Fibroblast of skin of back (primary cell): Measurements from ENCODE around the gene CPED1.

ENCODE experiments used
- DNase-seq: peaks from one replicate; pipeline ENCODE4 v3.0.0-alpha.2; 2013

CPED1 gene

DNA sequence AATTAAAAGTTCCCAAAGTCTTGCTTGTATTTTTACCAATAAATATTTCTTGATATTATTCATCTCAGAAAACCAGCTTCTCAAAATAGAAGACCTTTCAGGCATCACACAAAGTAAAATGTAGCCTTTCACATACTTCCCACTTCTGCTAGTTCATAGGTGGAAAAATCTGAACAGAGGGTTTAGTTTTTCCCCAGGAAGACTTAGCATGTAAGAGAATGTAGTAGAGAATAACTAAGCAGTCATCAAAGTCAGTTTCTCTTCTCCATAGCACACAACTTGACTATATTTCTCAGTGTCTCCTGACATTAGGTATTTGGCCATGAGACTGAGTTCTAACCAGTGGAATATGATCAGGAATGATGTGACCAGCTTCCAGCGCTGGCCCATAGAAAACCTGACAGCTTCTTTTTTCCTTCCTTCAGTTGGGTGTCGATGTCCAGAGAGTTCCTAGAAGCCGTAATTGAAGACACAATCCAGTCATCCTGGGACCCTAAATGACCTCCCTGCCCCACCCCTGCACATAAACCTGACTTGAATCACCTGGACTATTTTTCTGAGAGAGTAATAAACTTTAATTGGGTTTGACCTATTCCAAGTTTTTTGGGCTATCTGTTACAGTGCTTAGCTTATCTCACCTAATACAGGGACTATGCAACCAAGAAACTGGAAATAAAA, 272.8 kb downstream of the CPED1 start:
- DNase-seq: no peak

DNA sequence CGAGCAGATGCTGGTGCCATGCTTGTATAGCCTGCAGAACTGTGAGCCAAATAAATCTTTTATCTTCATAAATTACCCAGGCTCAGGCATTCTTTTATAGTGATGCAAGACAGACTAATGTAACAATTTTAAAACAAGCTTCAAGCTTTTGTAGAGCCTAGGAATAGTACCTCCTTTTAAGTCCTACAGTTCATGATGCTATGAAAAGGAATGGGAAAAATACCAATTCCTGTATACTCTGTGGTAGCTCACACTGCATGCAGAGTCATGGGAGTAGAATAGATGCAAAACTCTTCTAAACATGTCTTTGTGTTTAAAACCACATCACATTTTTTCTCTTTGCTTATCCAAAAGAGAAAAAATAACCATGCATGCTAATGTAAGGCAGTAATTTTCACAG, 273.7 kb downstream of the CPED1 start:
- DNase-seq: peak; percentile 29

DNA sequence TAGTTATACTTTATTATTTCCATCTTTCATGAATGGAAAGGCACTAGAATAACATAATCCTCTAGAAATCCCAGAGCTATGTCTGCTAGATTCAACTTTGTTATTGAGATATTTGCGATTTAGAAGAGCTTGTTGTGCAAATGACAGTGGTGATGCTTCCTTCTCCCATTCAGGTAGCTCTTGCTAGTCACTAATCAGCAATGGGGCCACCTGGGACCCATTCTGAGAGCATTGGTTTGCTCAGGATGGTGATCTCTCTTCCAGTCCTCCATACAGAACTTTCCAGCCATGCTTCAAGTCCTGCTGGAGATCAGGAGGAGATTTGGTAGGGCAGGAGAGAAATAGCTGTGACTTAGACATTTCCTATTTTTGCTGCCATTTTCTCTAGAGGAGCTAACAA, 274.5 kb downstream of the CPED1 start:
- DNase-seq: no peak

DNA sequence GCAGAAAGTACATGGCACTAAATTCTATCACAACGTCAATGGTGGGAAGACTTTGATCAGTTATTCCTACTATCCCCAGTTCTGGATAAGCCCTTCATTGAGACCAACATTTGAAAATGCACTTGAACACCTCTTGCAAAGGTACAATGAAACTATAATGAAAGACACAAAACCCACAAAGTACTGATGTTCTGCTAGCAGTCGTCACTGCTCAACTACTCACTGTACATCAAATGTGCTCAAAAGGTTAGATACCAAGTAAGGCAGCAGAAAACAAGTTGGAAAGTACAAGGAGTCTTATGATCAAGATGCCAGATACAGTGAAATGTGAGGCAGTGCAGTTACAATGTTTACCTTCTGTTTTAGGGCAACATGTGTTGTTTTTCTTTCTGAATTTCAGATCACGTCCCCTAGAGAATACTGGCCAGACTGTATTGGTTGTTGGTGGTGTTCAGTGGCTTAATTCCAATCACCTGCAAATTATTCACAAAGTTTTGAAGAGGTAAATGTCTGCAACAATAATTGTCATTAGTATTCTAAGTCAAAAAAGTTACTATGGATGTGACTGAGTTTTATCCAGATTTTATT, 277.9 kb downstream of the CPED1 start:
- DNase-seq: no peak

DNA sequence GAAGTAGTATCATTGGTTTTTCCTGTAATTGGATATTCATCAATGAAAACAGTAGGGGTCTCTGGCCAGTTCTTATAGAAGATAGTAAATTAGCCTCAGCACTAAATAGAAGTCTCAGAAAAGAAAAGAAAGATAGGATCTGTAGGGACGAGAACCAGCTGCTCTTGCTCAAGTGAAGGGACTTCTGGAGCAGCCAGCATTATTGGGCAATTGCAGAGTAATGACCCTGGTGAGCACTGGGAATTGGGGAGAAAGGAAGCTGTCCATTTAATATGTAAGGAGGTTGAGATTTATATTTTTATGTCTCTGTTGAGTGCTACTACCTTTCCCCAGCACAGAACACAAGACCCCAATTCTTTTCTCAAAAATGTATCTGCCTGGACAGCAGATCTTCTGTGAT, 279.1 kb downstream of the CPED1 start:
- DNase-seq: no peak

DNA sequence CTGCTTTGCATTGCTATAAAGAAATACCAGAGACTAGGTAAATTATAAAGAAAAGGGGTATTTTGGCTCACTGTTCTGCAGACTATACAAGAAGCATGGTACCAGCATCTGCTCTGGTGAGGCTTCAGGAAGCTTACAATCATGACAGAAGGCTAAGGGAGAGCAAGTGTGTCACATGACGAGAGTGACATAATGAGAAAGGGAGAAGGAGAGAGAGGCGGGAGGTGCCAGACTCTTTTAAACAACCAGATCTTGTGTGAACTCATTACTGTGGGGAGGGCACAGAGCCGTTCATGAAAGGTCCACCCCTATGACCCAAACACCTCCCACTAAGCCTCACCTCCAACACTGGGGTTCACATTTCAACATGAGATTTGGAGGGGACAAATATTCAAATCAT, 281.3 kb downstream of the CPED1 start:
- DNase-seq: no peak

DNA sequence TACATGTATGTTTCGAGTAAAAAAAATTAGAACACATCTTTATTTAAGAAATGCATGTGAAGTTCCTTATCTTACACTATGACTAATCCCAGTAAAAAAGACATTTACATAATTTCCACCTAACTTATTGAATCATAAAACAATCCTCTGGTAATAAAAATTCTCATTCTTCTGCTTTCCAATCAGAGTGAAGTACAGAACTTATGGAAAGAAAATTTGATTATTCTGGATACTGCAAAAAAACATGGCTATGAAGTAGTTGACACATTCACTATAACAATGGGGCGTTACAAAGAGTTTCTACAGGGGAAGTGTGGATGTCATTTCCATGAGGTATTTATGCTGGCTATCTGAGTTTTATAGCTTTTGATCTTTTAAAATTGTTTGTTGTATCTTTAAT, 282.6 kb downstream of the CPED1 start:
- DNase-seq: no peak

DNA sequence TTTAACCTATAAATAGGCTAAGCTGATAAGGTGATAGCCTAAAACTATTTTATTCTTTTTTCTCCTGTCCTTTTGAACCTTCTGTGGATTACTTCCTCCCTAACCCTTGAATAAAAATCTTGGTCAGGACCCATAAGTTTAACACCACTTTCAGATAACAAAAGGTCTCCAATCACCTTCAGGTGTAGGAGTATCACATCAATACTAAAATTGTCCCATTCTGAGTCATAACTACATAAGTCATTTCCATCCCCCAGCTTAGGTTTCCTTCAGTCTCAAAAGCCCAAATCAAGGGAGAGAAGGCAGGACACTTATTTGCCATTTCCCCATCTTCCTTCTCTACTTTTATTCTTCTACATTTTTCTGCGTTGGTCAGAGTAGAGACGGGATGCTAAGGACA, 283.4 kb downstream of the CPED1 start:
- DNase-seq: no peak

DNA sequence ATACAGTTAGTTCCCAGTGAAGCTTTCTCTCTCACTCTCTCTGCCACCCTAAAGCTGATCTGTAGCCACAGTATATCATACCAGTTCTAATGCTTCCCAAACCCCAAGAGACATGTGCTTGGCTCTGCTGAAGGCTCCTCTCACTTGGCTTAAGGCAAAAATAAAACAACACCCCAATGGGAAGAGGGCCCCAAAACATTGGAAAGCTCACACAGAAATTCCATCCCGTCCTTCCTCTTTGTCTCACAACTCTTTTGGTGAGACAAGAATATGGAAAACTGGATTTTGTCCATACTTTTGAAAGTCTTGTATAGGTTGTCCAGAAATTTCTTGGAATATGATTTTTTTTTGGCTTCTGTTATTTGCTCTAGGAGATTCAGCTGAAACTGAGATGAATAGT, 284.2 kb downstream of the CPED1 start:
- no peak for DNase-seq

DNA sequence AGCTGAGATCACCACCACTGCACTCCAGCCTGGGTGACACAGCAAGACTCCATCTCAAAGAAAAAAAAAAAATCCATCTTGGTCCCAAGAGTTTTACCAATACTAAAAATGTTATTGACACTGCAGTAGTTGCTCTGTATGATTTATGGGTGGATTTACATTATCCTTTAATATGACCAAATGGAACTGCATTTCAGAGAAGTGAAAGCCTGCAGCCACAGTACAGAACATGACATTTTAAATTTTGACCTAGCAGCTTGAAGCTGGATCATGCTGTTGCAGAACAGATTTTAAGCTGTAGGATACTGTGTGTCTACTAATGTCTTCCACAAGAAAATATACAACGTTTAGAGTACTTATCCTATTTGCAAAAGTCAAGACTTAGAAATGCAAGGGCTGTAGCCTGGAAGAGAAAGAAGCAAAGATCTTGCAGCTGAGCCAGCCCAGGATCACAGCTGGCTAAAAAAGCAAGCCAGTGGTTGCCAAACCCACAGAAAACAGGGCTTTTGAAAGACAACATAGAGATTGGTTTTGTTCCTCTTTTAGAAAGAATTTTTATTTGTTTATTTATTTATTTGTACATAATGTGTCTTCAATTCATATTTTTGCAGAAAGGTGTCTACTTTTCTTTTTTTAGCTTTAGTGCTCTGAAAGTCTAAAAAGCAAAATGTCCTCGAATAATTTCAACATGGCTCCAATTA, 285.1 kb downstream of the CPED1 start:
- no peak for DNase-seq

DNA sequence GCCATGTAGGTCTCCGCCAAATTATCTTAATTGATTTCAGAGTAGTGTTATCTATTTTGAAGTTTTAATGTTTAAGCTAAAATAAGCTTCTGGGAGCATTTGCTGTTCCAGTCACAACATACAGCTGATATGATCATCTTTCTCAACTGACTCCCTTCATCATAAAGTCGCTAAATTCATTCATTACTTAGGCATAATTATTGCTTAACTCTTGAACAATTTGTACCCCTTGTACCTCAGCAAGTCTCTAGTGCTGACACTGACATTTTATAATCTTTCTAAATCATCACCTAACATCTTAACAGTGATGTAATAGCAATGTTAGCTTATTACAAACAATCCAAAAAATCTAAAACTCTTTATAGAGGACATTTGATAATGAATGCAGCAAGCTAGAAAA, 286.0 kb downstream of the CPED1 start:
- DNase-seq: no peak

DNA sequence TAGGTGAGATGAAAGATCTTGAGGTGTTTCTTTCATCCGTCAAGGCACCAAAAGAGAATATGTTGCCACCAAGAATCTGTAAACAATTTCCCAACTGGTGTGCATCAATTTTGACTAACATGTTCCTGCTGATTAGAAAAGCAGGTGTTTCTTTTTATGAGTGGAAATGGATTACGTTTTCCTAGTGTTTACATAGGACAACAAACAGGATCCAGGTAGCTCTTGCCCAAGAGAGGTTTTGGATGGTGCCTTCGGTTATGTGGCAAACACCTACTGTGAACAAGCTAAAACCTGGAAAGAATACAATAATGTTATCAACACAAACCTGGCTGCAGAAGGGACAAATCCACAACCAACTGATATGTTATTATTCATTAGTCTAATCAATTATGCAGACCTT, 286.7 kb downstream of the CPED1 start:
- DNase-seq: no peak

DNA sequence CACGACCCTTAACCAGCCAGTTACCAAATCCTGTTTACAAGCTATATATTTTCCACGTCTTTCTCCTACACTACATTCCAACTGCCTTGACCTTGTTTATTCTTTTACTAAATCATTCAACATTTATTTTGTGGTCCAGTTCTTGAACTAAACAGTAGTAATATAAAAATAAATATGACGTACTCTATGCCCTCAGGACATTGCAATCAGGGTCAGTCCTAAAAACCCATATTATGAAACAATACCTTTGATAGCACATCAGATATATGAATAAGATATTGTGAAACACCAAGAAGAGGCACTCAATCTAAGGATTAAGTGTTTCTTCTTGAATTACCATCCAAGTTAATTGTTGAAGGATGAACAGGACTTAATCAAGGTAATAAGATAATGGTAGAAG, 287.8 kb downstream of the CPED1 start:
- DNase-seq: no peak

DNA sequence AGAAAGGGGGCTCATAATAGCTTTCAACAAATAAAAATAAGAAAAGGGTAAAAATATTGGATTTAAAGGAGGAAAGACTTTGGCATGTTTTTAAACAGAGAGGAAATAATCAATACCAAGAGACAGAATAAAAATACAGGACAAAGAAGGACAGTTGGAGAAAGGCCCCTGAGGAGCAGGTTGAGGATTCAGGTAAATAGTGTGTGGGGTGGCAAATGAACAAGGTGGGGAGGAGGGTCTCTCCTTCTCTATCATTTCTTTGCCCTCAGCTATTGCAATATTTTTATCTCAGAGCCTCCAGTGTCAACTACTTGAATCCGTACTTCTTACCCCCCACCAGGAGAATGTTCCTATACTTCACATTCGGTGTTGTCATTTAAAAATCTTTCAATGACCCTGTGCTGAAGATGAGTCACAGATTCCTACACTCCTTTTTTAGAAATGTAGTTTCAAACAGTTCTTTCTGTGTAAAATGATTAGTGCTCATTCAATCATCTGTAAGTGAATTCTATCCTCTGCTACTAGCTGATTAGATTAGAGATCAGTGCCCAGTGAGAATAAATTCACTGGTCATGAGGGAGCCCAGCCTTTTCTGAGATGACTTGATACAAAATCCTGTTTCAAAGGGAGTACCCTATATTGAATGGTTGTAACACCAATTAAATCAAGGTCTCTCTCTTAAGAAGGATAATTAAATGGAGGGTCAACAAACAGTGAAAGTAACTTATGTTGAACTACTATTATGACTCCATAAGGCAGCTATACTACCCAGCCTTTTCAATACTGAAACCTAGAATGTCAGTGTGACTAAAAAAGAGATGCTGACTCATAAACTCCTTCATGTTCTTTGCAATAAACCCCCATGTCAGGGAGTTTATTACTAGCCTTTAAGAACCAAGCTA, 289.9 kb downstream of the CPED1 start:
- peak; percentile 87 for DNase-seq

DNA sequence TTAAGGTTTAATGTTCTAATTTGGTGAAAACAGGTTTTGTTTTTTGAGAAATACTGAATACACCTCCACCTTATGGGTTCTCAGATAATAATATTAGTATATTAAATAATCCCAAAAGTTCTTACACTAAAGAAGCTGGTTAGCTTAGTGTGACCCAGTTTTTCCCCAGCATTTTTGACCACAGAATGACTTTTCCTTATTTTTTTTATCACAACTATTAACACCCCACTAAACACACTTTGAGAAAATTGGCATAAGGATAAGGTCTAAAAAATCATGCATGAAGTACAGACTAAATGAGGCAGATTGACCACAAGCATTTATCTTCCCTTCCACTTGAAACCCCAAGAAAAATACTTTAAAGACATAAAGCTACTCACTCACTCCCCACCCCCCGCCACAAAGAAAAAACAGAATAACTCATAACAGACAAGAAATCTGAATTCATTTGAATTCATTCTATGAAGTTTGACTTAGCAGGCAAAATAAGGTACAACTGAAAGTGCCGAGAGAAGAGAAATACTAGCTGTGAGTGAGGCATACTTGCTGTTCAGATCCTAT, 290.6 kb downstream of the CPED1 start:
- peak; percentile 38 for DNase-seq

DNA sequence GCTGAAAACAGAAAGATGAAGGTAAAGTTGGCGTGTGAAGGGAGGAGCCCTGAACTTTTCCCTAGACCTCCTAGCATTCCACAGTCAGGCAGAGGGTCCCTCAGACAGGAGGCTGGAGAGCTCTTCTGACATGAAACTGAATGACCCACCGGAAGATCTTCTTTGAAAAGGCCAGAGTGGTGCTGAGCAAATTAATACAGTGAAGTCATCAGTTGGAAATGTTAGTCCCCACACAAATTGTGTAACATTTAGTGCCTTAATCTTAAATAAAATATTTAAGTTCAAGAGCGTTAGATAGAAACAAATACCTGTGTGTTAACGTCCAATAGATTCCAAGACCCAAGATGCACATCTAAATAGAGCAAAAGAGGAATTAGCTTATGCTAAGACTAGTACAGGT, 291.3 kb downstream of the CPED1 start:
- peak; percentile 29 for DNase-seq

DNA sequence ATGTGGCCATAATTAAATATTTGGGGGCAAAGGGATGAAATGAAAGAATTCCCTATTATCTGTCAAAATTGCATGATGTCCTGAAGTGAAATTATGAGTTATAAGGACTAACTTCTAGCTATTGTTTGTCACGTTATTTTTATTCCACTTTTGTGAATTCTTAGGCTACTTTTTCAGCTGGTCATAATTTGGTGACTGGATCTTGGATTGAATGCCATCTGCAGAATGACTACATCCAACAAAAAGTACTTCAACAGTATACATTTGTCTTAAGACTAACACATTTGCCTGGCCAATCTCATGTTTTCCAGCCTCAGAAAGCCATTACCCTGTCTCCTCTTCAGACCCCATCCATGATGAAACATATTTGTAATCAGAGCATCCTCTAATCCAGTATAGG, 292.1 kb downstream of the CPED1 start:
- DNase-seq: peak; percentile 66

DNA sequence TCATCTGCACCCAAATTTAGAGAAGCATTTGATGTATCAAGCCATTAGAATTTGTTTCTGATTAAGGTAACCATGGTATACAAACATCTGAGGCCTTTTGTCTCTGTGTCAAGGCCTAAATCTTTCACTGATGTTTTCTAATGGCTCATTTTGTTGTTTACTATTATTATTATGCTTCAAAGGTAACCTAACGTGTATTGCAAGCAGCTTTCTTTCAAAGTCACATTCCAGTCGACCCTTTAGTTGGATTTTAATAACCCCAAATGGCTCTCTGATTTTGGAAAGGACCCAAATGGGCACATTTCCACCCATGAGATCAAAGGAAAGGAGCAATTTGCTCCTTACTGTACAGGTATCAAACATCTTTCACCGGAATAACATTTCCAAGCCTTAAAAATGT, 293.6 kb downstream of the CPED1 start:
- DNase-seq: no peak

DNA sequence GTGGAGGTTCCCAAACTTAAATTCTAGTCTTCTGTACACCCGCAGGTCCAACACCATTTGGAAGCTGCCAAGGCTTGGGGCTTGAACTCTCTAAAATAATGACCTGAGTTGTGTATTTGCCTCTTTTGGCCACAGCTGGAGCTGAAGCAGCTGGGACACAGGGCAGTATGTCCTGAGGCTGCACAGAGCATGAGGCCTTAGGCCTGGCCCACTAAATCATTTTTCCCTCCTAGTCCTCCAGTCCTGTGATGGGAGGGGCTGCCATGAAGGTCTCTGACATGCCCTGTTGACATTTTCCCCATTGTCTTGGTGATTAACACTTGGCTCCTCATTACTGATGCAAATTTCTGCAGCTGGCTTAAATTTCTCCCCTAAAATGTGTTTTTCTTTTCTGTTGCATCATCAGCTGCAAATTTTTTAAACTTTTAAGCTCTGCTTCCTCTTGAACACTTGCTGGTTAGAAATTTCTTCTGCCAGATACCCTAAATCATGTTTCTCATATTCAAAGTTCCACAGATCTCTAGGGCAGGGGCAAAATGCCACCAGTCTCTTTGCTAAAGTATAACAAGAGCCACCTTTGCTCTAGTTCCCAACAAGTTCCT, 296.7 kb downstream of the CPED1 start:
- no peak for DNase-seq

DNA sequence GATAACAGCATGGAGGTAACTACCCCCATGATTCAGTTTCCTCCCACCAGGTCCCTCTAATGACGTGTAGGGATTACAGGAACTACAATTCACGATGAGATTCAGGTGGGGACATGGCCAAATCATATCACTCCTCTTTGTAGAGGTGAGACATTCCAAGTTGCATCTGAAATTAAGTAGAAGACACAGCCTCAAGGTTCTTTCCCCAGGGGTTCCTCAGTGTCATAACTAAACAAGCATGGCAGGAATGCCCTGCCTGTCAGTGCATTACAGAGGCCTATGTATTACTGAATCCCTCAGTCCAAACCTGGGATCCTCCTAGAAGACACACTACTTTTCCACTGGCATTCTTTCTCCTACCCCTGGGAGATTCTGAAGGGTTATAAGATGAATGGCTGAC, 297.7 kb downstream of the CPED1 start:
- no peak for DNase-seq

DNA sequence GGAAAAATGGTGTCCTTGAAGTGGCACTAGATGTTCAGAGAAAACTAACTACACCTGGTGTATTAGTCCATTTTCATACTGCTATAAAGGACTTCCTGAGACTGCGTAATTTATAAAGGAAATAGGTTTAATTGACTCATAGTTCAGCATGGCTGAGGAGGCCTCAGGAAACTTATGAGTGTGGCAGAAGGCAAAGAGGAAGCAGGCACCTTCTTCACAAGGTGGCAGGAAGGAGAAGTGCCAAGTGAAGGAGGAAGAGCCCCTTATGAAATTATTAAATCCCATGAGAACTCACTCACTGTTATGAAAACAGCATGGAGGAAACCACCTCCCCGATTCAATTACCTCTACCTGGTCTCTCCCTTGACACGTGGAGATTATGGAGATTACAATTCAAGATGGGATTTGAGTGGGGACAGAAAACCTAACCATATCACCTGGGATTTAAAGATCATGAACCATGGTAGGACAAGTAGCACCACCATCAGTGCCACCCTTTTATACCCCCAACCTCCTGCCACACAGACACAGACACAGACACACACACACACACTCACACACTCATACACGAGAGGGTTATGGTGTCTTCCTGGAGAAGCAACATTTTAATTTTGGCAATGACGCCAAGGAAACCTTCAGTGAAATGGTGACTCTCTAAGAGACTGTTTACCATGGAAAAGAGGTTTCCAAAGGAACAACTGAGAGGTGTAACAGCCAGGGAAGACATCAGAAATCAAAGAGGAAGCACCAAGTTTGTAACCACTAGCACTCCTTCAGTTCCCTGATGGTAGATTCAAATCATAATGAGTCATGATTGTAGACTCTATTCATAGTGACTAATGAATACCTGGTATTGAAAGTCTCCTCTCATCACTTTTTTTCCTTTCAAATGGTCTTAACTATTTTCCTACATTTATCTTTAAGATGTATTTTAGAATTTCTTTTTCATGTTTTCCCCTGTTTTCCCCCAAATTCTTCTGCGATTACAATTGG, 298.5 kb downstream of the CPED1 start:
- DNase-seq: peak; percentile 65
